CMK (cell line): Measurements from ENCODE around the gene MT1F.
"Not testable (repeated sequence)": the region's sequence is repeated elsewhere in the genome, so short reads cannot be mapped to it uniquely, and the experiment has no call there.

Experiments used
- DNase-seq: peaks from one replicate; pipeline ENCODE4 v3.0.0-alpha.2; 2010; ENCODE audit warnings: low read depth

Gene MT1F

DNA sequence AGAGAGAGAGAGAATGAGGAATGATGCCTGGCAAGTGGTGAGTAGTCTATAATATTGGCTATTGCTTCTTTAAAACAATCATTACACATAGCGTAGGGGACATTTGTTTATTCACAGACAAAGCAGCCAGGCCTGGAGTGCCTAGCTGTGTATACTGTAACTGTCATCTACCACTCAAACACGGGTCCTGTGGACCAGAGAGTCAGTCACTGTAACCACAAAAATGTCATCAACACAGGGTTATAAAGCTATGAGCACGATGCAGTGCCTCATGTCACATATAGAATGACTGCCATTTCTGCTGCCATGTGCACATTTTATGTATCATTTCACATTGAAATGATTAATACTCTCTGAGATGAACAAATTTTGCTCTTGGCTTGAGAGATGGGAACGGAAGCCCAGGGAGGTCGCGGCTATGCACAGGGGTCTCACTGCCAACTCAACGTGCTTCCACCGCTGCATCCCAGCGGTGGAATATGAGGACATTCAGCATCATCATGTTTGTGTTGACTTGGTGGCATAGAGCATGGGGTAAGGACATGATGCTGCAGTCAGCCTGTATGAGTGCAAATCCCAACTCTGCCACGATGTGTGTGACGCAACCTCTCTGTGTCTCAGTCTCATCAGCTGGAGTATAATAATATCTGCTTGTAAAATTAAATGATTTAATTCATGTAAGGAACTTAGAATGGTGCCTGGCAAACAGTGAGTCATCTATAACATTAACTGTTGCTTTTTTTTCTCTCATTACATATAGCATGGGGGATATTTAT, 15.2 kb downstream of the MT1F start:
- DNase-seq: no peak

DNA sequence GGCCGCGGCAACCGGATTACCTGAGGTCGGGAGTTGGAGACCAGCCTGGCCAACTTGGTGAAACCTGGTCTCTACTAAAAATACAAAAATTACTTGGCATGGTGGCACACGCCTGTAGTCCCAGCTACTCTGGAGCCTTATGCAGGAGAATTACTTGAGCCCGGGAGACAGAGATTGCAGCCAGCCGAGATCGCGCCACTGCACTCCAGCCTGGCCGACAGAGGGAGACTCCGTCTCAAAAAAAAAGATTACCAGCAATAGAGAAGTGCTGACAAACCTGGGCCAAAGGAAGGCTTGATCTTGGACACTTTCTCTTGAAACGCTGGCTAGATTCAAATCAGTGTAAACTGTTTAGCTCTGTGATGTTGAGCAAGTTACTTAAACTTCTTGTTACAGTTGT, 16.2 kb downstream of the MT1F start:
- DNase-seq: no peak

DNA sequence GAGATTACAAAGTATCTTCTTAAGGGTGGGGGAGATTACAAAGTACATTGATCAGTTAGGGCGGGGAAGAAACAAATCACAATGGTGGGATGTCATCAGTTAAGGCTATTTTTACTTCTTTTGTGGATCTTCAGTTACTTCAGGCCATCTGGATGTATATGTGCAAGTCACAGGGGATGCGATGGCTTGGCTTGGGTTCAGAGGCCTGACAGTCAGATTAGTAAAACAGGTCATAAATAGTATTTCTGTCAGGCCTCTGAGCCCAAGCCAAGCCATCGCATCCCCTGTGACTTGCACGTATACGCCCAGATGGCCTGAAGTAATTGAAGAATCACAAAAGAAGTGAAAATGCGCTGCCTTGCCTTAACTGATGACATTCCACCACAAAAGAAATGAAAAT, 16.8 kb downstream of the MT1F start:
- DNase-seq: not testable (repeated sequence)

DNA sequence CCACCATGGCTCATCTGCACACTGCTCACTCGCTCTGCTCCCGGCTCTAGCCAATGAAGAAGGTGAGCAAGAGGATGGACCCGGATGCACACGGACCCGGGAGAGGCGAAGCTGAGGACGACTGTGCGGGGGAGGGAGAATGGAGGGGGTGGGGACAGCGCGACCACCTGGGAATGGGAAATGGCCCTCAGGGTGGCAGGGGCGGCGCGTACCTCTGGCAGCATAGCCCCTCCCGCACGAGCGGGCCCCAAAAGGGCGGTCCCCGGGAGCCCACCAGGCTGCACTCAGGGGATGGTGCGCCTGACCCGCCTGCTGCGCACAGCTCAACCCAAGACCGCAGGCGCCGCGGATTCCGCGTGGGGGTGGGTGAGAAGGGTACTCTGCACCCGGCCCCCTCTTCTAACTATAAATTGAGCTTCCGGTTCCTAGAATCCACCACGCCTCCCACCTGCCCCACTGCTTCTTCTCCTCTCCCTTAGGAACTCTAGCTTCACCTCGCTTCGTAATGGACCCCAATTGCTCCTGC, 18.0 kb downstream of the MT1F start:
- no peak for DNase-seq

DNA sequence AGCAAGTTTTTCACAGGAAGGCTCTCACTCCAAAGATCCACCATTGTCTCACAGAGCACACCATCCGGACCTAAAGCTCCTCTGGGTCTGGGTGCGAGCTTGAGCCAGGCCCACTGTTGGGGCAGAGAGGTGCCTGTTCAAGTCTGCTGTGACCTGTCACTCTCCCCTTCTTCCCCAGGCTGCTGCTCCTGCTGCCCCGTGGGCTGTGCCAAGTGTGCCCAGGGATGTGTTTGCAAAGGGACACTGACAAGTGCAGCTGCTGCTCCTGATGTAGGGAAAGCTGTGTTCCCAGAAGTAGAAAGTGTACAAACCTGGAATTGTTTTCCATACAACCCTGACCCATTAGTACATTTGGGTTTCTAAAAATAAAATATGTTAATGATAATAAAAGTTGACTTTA, 19.7 kb downstream of the MT1F start:
- no peak for DNase-seq

DNA sequence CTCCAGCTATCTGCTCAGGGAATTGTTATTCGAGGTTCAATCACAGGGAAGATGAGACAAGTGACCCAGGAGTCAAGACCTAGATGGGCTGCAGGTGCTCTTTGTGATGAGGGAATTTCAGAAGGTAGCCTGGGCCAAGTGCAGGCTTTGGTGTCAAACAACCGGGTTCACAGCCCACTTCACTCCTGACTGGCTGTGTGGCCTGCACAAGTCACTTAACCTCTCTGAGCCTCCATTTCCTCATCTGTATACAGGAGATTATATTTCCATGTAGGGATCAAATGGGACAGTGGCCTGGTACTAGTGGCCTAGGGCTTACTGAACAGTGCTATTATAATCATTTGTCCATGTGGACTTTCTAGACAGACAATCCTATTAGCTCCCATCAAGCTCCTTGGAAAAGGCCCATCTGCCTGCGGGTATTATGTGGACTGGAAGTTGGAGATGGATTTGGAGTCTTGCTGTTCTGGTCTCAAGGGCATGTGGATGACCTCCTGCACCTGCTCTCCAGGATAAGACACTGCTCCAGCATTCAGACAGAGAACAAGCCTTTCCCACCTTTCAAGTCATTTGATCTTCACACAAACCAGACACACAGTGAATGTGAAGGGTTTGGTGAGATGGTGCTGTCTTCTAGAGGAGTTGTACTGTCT, 21.4 kb downstream of the MT1F start:
- DNase-seq: no peak

DNA sequence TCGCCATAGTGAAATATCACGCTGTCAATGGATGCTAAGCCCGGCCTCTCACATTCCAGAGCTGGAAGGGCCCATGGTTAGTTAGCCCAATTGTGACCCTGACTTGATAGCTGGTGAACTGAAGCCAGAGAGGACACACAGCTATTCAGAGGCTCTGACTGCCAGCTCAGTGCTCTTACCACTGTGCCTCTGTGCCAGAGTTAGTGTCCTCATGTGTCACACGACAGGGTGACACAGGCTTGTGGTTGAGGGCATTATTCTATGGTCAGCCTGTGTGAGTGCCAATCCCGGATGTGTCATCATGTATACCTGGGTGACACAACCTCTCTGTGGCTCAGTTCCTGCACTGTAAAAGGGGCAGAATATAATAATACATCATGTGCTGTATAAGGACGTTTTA, 22.1 kb downstream of the MT1F start:
- no peak for DNase-seq

DNA sequence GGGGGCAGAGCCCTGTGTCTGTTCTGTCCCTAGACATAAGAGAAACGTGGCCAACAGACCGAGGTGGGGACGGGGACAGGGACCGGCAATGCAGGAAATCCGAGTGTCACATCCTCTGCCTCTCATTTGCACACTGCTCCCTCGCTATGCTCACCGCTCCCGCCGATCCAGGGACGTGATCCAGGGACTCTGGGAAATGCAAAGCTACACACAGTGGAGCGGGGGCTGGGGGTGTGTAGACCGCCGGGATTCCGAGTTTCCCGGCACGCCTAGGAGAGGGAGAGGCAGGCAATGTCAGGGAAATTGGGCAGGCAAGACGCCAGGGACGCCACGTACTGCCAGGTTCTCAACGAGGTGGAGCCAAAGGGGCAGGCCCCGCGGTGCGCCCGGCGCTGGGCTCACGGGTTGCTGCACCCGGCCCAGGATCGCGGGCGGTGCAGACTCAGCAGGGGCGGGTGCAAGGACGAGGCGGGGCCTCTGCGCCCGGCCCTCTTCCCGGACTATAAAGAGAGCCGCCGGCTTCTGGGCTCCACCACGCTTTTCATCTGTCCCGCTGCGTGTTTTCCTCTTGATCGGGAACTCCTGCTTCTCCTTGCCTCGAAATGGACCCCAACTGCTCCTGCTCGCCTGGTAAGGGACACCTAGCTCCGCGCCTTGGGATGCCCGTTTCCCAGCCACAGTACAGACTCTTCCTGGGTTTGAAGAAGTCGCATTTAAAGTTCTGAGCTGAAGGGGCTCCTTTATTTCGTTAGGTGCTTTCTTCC, 24.4 kb downstream of the MT1F start, which contains the start of gene MT1X:
MT1X (plus strand) TSS at position 532 of the 764 bp plus-strand sequence; CDS start at position 603, 71 bp downstream.
- DNase-seq: peak; percentile 49

DNA sequence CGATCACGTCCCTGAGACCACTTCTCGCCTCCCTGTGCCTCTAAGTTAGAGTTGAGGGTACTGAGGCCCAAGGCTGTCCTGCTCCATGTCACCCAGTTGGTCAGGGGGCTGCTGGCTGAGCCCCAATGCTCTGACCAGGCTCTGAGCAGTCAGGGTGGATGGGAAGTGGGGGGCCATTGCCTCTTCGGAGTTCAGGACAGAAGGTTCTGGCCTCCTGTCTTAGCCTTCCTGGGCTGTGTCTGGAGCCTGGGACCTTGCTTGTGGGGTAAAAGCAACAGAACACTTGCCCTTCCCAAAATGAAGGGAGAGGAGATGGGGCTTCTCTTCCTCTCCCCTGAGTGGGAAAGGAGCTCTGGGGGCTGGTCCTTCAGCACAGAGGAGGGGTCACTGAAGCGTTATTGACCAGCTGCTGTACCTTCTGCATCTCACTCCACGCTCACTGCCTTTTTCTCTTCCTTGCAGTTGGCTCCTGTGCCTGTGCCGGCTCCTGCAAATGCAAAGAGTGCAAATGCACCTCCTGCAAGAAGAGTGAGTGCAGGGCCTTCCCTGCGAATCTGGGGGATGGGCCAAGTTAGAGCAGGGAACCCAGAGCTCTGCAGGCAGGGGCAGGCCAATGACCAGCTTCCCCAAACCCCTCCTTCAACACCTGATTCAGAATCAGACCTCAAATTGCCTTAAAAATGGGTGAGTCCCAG, 25.1 kb downstream of the MT1F start:
- DNase-seq: no peak

DNA sequence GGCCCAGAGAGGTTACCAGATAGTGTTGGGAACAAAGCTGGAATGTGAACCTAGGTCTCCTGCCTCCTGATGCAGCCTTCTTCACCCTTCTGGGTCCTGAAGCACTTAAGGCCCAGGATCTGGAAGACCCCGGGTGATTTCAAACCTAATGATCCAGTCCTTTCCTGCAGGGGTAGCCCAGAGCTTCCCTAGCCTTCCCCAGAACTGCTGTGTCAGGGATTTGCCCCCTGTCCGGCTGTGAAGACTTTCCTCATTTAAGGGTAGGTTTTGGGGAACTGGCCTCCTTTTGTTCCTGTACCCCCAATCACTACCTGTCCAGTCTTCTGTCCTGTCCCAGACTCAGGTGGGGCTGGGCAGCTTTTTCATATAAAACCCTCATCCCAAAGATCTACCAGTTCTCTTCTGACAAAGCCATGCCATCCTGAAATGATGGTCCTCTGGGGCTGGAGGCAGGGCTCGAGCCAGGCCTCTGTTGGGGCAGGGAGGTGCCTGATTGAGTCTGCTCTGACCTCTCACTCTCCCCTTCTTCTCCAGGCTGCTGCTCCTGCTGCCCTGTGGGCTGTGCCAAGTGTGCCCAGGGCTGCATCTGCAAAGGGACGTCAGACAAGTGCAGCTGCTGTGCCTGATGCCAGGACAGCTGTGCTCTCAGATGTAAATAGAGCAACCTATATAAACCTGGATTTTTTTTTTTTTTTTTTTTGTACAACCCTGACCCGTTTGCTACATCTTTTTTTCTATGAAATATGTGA, 25.8 kb downstream of the MT1F start:
- no peak for DNase-seq

DNA sequence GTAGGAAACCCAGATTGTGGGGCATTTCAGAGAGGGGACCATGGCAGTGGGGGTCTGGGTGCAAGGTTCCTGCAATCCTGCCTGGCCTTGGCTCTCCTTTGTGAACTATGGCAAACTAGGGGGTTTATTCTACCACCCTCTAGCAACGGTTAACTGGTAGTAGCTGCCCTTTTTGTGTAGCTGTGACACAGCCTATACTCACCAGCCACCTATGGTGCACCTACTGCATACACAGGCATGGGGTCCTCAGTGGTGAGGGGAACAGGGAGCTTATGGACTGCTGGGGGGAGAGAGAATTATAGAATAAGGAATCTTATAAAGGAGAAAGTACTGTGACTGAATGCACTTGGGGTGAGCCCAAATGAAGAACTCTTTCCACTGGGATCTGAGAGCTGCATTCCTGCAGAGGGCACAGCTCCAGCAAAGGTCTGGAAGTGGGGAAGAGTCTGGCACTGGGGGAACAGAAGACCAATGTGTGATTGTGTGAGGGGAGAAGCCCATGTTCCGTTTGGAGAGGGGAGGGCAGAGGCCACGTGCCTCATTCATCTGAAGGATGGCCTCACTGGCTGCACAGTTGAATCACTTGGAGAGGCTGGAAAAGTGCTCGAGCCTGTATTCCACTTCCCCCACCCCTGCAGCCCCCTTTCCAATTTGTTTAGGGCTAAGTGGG, 26.6 kb downstream of the MT1F start:
- no peak for DNase-seq

DNA sequence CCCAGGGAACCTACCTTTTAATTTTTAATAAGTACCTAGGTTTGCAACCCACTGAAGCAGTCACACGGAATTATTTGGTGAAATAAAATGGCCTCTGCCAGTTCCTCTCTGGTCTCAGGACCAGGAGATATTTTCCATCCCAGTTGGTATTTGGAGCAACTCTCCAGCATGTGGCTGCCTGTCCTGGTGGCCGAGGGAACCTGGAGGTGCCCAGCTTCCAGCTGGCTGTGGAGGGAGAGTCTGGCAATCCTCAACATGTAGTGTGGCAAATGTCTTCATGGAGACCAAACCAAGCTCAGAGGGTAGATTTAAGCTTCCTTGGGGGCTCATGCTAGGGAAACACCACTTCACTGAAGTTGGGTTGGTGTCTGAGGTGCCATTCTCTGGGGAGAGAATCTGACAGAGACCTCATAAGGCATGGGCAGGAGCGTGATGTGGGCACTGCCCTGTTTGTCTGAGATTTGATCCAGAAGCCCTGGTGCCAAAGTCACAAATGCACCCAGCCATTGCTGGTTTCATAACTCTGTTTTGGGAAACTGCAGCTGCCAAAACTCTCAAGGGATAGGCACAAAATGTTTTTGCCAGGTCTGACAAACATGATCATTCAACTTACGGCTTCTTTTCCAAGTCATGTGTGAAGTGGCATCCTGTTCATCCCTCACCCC, 27.3 kb downstream of the MT1F start:
- DNase-seq: no peak

DNA sequence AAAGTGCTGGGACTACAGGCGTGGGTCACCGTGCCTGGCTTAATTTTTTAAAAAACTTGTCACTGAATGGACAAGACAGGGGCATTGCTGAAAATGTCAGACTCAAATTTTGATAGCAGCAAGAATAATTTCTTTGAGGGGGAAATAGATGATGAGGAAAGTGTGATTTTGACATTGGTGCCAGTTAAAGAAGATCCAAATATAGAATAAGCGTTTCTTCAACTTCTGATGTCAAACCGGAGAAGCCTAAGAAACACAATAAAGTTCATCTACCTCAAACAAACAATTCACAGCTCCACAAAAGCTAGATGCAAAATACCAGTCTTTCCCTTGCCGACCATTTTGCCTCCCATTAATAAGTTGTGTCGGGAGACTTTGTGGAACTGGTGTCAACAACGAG, 29.0 kb downstream of the MT1F start:
- no peak for DNase-seq

DNA sequence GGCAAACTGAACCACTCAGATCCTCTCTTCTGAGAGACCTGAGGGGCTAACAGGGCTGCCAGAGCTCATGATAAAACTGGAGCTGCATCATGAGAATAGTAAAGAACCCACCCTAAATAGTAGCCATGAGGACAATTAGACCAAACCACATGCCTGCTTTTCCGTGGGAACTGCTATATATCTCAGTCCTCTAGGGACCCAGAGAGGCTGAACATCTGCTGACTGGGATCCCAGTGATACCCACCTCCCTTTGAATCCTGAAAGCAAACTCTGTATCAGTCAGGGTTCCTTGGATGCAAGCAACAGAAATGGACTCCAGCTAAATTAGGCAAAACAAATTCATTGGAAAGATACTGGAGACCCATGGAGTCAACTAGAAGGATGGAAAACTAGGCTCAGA, 31.0 kb downstream of the MT1F start:
- no peak for DNase-seq

DNA sequence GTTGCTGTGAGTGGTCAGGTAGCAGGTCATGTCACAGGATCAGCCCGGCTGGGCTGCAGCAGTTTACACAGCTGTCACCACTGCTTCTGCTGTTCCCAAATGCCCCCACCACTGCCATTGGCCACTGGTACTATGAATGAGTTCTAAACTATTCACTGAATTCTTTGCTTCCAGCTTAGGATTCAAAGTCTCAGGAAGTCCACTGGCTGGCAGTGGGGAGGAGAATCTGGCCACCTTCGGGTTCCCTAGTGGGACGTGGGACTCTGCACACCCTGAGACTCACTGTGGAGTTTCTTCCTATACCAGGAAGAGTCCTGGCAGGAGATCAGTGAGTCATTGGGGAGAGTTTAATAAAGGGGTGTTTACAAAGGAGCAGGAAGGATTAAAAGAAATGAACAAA, 31.4 kb downstream of the MT1F start:
- no peak for DNase-seq

DNA sequence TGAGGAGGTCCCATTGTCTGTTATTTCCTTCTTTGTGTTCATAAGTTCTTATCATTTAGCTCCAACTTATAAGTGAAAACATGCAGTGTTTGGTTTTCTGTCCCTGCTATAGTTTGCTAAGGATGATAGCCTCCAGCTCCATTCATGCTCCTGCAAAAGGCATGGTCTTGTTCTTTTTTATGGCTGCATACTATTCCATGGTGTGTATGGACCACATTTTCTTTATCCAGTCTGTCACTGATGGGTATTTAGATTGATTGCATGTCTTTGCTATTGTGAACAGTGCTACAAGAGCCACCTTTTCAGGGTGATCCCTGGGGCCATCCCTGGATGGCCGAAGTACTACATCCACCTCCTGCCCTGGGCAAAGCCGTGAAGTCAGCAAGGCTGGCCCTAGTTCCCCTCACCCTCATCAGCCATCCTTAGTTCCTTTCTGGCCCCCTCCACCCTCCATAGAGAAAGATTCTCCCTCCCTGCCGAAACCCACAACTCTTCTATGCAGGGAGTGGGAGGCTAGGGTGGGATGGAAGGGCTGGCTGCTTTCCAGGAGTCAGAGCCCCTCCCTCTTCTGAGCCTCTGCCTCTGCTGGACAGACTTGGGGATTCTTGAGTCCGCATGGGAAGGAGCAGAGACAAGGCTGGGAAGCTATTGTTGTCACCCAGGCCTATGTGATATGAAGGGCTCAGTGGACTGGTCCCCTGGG, 32.8 kb downstream of the MT1F start:
- DNase-seq: no peak

DNA sequence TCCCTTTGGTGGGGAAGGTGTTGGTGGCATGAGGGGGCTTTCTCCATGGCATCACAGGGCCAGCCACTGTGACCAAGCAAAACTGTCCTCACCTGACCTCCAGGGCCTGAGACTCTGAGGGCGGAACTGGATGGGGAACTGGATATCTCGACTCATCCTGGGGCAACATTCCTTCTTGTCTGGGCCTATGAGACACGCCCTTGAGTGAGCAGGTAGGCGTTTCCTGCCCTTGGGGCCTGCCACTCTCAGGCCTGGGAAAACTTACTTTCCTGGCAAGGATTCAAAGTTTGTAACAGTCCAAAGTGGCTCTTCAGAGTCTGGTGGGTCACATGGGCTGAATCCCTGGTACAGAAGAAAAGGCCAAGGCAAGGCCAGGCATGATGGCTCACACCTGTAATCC, 34.1 kb downstream of the MT1F start:
- DNase-seq: no peak

DNA sequence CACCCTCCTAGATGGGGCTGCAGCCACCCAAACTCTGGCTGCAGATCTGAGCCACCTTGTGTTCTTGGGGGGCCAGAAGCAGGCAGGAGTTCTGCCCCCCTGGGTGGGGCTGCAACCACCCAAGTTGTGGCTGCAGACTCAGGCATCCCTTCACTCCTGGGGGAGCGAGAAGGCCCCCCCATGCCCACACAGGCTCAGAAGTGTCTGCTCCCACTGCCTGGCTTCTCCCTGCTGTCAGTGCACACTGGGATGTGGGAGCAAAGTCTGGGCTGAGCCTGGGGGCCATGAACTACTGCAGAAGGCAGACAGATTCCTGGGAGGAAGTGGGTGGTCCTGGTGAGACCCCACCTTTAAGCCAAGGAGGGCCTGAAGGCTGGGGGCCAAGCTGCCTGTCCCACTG, 37.5 kb downstream of the MT1F start:
- no peak for DNase-seq

DNA sequence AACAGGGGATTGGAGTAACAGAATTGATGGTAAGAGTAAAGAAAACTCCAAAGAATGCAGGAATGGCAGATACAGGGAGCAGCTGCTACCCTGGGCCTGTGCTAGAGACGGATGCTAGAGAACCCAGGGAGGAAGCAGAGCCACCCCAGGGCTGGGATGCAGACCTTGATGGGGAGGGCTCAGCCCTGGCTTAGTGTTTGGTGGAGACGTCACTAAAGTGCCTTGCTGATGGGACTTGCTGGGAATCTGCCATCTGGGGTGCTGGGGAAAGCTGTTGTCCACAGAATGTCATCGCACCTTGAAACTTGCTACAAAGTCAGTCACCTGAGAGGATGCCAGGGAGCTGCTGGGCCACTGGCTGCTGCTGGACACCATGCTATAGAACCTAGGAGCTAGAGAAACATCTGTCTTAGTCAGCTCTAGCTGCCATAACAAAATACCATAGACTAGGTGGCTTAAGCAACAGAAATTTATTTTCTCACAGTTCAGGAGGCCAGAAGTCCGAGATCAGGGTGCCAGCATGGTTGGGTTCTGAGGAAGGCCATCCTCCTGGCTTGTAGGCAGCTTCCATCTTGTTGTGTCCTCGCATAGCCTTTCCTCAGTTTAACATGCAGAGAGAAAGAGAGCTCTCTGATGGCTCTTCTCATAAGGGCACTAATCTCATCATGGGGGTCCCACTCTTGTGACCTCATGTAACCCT, 39.8 kb downstream of the MT1F start:
- DNase-seq: no peak
